Measurements from ENCODE around the gene E2F6.

E2F6 gene

DNA sequence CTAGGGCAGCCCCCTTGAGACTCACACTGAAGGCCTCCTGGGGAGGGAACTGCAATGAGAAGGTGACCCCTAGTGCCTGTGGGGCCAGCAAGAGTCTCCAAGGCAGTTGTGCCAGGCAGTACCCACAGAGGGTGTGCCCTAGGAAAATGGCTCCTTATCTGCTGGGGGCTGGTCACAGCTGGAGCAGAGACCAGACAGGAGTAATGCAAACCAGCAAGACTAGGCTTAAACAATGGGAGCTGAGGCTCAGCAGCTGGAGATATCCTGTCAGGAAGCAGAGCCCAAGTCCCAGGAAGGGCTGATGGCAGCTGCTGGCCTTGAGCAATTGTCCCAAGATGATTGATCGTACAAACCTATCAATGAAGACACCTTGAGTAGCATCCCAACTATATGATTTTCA, 26.8 kb upstream of the E2F6 start:
- DNase-seq: no peak

- no peak for DNase-seq
These were observed 26.3 kb upstream of the E2F6 start for GRCh38 chr2:11492244-11492643.

DNA sequence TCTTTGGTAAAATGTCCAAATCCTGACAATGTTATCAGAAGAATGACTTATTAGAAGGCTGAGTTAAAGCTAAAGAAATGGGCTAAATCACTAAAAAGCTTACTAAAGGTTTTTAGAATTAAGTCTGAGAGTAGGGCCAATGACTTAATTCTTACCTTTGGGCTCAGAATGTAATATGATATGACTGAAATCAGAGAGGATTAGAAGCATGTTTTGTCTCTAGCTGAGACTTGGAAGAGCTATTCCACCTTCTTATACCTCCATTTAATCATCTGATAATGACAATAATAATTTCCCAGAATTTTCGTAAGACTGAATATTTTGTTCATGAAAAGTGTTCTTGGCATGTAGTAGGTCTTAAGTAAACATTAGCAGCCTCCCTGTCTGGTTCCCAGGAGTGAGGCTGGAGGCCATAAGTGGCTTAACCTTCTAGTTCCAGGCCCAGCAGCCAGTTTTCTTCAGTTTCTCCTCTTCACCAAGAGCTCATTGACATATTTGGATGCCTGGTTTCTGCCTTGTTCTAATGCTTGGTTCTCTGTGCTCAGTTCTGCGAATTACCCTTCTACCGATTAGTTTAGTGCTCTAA, 25.5 kb upstream of the E2F6 start:
- DNase-seq: no peak

- no peak for DNase-seq
These were observed 24.2 kb upstream of the E2F6 start for GRCh38 chr2:11490194-11490593.

GRCh38 chr2:11488809-11489208, 22.8 kb upstream of the E2F6 start:
- no peak for DNase-seq

DNA sequence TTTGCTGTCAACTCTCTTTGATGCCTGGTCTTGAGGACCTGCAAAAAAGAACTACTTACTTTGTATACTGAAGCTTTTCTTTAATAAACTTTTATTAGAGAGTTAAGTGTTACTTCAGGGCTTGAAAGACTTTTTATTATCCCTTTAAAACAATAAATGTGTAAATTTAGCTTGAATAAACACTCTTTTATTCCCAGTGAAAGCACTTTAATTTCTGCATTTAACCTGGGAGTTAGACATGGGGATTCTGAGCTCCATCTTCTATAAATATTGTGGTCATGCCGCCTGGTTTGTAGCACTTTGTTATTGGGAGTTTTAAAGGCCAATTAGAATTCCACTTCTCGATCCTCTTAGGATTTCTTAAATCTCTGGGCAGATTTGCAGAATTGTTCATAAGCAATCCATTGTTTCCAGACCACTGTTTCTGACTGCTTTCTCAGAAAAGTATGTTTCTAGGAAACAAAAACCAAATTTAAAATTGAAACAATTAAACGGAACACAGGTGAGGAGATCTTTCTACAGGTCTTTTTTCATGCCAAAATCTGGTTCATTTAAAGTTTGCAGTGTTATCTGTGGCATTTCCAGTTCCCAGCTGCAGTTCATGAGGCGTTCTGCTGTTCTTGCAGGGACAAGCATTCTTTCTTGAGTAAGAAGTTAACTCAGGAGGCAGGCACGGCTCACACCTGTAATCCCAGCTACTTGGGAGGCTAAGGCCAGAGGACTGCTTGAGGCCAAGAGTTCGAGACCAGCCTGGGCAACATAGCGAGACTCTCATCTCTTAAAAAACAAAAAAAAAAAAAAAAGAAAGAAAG, 18.1 kb upstream of the E2F6 start:
- peak in 1 of 2 experiments; percentile 38 for DNase-seq

DNA sequence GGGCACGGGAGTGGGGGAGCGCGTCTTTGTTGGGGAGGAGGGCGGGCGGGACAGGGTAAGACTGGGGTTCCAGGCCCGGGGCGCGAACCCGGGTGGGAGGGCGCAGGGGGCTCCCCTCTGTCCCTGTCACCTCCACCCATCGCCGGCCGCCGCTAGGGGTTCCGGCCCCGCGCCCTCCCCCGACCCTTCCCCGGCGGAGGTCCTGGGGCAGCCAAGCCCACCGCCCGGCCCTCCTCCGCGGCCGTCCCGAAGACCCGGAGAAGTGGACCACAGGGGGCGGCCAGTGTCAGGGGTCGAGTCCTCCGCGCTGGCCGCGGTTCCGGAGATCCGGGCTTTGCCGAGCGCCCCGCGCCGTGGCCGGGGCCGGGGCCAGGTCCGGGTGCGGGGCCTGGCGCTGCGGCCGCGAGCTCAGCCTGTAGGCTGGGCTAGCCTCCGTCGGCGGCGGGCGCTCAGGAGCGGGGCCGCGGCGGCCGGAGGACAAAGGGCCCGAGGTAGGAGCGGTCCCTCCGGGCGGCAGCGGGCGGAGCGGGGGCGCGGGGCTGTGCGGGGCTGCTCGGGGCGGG, 16.6 kb upstream of the E2F6 start:
- DNase-seq: peak in 1 of 2 experiments; percentile 66

DNA sequence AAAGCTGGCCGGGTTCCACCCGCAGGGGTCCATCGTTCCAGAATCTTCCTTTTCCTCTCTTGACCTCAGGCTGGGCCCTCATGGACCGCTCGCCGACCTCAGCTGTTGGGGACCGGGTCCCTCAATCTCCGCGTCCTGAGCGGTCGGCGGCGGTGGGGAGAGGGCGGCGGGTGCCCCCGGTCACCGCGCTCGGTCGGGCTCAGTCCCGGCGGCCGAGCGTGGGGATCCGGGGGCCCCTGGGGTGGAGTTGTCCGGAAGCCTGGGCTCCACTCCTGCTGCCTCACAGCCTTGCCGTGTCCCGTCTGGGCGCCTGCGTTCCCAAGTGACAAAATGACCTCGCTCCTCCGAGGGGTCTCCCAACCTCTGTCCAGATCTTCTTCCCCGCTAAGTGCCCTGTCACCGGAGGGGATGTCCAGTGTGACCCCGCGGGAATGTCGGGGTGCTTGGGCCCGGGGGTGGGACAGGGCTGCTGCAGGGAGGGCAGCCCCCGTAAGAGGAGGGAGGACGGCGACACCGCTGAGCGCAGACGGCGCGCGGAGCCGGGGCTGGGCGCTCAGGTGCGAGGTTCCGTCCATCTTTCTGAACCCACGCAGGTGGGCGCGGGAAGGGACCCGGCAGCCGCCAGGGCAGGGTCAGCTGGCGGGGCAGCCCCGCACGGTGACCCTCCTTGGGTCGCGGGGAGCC, 16.0 kb upstream of the E2F6 start:
- no peak for DNase-seq

DNA sequence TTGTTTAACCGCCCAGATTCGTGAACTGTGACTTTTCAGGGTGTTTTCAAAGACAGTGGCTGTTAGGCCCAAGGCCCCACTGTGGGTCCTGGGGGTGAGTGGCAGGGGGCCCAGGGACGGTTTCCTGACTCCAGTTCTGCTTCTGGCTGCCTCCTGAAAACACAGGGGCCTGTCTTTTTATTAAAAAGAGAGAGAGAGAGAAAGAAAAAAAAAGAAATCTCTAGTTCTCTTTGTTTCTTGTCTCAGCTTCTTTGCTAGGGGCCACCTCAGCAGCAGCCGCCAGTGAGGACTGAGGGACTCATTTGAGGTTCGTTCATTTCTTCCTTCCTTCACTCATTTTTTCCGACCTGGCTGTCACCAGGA, 15.4 kb upstream of the E2F6 start:
- no peak for DNase-seq

DNA sequence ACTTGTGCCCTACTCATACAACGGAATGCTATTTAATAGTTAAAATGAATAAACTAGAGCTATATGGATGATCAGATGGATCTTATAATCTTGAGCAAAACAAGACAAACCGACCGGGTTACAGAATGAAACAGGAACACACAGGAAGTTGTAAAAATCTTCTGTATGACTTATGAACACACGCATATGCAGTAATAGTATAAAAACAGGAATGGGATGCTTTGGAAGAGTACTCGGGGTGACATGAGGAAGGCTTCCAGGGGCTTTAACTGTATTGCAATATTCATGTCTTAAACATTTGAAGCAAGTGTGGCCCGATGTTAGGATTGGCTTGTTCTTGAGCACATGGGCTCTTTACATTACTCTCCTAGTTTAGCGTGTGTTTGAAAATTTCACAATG, 14.9 kb upstream of the E2F6 start:
- DNase-seq: no peak

GRCh38 chr2:11480406-11480805, 14.4 kb upstream of the E2F6 start:
- no peak for DNase-seq

DNA sequence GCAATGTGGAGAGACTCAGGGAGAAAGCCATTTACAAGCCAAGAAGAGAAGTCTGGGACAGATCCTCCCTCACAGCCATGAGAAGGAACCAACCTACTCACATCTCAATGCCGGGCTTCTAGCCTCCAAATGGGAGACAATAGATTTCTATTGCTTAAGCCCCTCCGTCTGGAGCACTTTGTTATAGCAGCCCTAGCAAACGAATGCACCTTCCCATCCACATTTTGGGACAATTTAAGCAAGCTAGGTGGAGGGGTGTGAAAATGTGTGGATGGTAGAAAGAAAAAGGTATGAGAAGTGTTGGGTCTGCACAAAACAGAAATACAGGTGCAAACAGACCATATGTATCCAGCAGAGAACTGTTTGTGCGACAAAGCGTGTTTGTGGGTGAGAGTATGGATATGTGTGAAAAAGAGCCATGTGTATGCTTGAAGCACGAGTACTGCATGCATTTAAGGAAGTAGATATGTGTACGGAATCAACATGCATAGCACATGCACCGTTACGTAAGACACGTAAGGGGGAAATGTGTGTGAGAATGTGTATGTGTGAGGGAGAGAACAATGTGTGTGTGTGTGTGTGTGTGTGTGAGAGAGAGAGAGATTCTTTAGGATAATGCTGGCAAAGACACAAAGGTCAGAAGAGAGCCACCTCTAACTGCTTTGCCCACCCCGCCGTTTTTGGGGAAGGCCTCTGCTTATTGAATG, 13.1 kb upstream of the E2F6 start:
- DNase-seq: no peak

GRCh38 chr2:11477994-11478393, 12.0 kb upstream of the E2F6 start:
- DNase-seq: peak; percentile 49 to 93

DNA sequence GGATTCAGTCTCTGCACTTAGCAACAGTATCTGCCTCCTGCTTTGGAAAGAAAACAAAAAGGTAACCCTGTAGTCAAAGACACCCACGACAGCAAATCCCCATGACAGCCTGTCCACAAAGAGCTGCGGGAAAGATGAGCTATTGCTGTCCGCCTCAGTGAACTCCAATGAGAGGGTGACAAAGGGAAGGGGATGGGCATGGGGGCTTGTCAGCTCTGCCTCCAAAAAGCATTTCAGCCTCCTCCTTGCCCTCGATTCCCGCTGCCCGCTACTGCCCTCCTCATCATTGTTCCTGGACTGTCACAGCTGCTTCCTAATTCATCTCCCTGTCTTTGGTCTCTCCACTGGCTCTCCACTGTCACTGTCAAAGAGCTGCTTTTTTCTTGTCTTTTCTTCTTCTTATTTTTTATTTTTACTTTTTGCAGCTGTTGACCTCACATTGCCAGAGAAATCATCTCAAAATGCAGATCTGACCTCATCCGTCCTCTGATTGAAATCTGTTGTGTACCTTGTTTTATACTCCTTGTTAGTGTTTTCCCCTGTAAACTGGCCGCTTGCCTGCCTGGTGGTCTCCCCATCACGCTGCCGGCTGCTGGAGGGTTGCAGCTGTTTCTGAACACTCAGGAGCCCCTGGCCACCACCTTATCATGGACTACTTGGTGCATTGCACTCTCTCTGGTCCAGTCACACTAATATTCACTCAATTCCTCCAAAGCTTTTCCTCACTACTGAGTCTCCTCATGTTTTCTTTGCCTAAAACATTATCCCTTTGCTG, 7.9 kb upstream of the E2F6 start:
- no peak for DNase-seq

DNA sequence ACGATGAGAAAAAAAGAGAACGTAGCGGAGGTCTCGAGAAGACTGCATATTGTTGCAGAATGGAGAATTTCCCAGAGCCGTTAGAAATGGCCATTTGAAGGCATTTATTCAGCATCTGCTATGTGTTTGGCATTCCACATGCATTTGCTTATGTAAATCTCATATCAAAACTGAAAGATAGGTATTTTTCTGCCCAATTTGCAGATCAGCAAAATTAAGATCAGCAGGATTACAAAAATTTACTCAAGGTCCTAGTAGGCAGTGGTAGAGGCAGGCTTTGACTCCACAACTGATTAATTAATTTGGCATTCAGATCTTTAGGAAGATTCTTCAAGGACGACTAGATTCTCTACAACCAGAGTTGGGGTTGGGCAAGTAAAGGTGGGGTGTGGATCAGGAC, 1.8 kb upstream of the E2F6 start:
- no peak for DNase-seq

DNA sequence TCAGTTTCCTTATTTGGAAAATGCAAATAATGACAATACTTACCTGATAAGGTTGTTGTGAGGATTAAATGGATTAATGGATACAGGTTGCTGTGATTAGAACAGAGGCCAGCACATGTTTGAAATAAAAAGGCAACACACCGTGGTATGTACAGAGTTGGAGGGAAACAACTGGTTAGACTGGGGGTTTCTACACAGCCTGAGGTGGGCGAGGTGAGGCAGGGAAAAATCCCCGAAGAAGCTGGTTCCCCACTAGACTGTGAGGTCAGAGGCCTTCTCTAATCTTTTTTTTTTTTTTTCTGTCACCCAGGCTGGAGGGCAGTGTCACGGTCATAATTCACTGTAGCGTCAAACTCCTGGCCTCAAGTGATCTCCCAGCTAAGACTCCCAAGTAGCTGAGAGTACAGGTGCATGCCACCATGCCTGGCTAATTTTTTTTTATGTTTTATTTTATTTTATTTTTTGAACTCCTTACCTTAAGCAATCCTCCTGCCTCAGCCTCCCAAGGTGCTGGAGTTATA, 1.2 kb upstream of the E2F6 start:
- no peak for DNase-seq

GRCh38 chr2:11466307-11467128, 557 bp upstream of the E2F6 start:
- peak in 1 of 2 experiments; percentile 33 for DNase-seq

DNA sequence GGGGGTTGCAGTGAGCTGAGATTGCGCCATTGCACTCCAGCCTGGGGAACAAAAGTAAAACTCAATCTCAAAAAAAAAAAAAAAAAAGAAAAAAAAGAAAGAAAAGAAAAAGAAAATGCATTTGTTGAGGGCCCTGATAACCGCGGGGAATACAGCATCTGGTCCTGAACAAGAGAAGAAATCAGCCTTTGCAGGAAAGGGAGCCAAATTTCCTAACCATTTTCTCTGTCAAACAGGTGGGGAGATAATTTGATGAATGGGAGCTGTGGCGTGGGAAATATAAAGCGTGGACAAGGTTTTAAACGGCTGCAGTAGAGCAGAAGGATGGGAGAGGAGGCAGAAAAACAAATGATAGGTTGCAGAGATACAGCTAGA, 864 bp downstream of the E2F6 start:
- DNase-seq: no peak

- no peak for DNase-seq
These were observed 6.1 kb downstream of the E2F6 start for GRCh38 chr2:11459816-11460215.

- no peak for DNase-seq
These were observed 7.2 kb downstream of the E2F6 start for GRCh38 chr2:11458753-11459152.

- peak; percentile 79 to 88 for DNase-seq
These were observed 8.0 kb downstream of the E2F6 start for GRCh38 chr2:11457935-11458334.
